Endothelial cell of umbilical vein (primary cell): Measurements from ENCODE around the gene TMEM120A. TPM values are rescaled to one million over a fixed set of nuclear protein-coding genes. Genes with fewer than 3 reads are reported as not detected.

Experiments used
- BruUV-seq: library from RNA; stranded (reverse); fragments of 400-500 nt; replicated peaks from 2 replicates; lab custom pipeline; 2021; lab: Mats Ljungman, UMichigan
- CTCF ChIA-PET: fragments of 300-600, 350-600 bp; sonication (Branson Sonifier 250); formaldehyde crosslinking; loops from one replicate; lab custom pipeline; 2021; ENCODE audit warnings: antibody characterized with exemption, inconsistent platforms; lab: Charles Lee
- POLR2A ChIA-PET: fragments of 300-600, 350-600 bp; sonication (Branson Sonifier 250); formaldehyde crosslinking; loops from one replicate; lab custom pipeline; 2021; ENCODE audit warnings: antibody characterized with exemption, inconsistent platforms; lab: Charles Lee
- DNase-seq: peaks from one replicate; pipeline ENCODE4 v3.0.0-alpha.2; 2011; ENCODE audit warnings: low read depth, low spot score
- FAIRE-seq: peaks from 2 replicates; lab custom pipeline; 2011; peaks lifted over from hg19 to GRCh38; lab: Jason Lieb, UNC
- H2AFZ ChIP-seq: 2 replicates; pipeline ENCODE4 v1.6.0; 2012; ENCODE audit warnings: low read depth, low read length, control low read depth, inconsistent platforms
- H3K27ac ChIP-seq: 2 replicates; pipeline ENCODE4 v1.5.1; 2011; ENCODE audit warnings: low read depth, mild to moderate bottlenecking, control low read depth, low read length, moderate library complexity; ENCODE audit not compliant: insufficient read depth
- H3K27me3 ChIP-seq, 2 experiments: 2 replicates each; pipeline versions ENCODE4 v1.6.0 to v1.6.1; 2011; ENCODE audit warnings: low read length in 2 of 2, mixed read lengths in 1 of 2; ENCODE audit not compliant: control insufficient read depth in 2 of 2, insufficient read depth in 2 of 2
- H3K36me3 ChIP-seq, 2 experiments: 2 replicates in 1 of 2; 3 replicates in 1 of 2; pipeline ENCODE4 v1.5.1; 2011; ENCODE audit warnings: low read length in 2 of 2, mild to moderate bottlenecking in 1 of 2, moderate library complexity in 1 of 2; ENCODE audit not compliant: control insufficient read depth in 2 of 2, insufficient read depth in 2 of 2; ENCODE audit errors: extremely low read depth in 1 of 2
- H3K4me1 ChIP-seq: 3 replicates; pipeline ENCODE4 v1.5.1; 2011; ENCODE audit warnings: mild to moderate bottlenecking, low read length; ENCODE audit not compliant: control insufficient read depth, insufficient read depth; ENCODE audit errors: extremely low read depth
- H3K4me2 ChIP-seq: 2 replicates; pipeline ENCODE4 v1.6.1; 2011; ENCODE audit warnings: low read length, control low read depth, mixed read lengths; ENCODE audit not compliant: insufficient read depth
- H3K4me3 ChIP-seq, 3 experiments: fragments of 200-600 bp in 1 of 3; sonication (generic), shearing (Covaris generic) in 1 of 3; replicated peaks in 1 of 3; 2 replicates each; pipeline ENCODE4 v1.5.1; 2011 to 2016; ENCODE audit warnings: control low read depth in 3 of 3, low read length in 3 of 3, mild to moderate bottlenecking in 2 of 3, inconsistent platforms in 1 of 3, low read depth in 1 of 3, moderate library complexity in 1 of 3; ENCODE audit not compliant: insufficient read depth in 1 of 3
- H3K79me2 ChIP-seq: 2 replicates; pipeline ENCODE4 v1.6.0; 2012; ENCODE audit warnings: low read length, inconsistent platforms; ENCODE audit not compliant: control insufficient read depth, insufficient read depth
- H3K9ac ChIP-seq: replicated peaks from 2 replicates; pipeline ENCODE3; 2011; ENCODE audit warnings: low read length, control low read depth; ENCODE audit not compliant: insufficient read depth; ENCODE audit errors: extremely low read depth
- H3K9me1 ChIP-seq: replicated peaks from 3 replicates; pipeline ENCODE4 v1.6.0; 2011; ENCODE audit warnings: mild to moderate bottlenecking, low read length; ENCODE audit not compliant: control insufficient read depth, insufficient read depth; ENCODE audit errors: extremely low read depth
- H3K9me3 ChIP-seq: replicated peaks from 2 replicates; pipeline ENCODE4 v1.5.1; 2012; ENCODE audit warnings: low read length, inconsistent platforms; ENCODE audit not compliant: control insufficient read depth, insufficient read depth
- H4K20me1 ChIP-seq: replicated peaks from 2 replicates; pipeline ENCODE3; 2011; ENCODE audit warnings: mild to moderate bottlenecking, low read length; ENCODE audit not compliant: control insufficient read depth, insufficient read depth; ENCODE audit errors: extremely low read depth
- EZH2 ChIP-seq: IDR thresholded peaks from 2 replicates; pipeline ENCODE4 v1.6.1; 2012; ENCODE audit warnings: borderline replicate concordance, low read depth, mild to moderate bottlenecking, moderate library complexity, low read length, inconsistent platforms; ENCODE audit not compliant: severe bottlenecking
- FOS ChIP-seq: IDR thresholded peaks from 2 replicates; pipeline ENCODE4 v1.6.1; 2011; ENCODE audit warnings: mild to moderate bottlenecking, low read length, moderate library complexity, borderline replicate concordance; ENCODE audit not compliant: insufficient read depth
- GATA2 ChIP-seq: IDR thresholded peaks from 2 replicates; pipeline ENCODE4 v1.7.0; 2011; ENCODE audit warnings: low read depth, mild to moderate bottlenecking, moderate library complexity, mixed read lengths, low read length; ENCODE audit not compliant: insufficient read length, insufficient read depth
- JUN ChIP-seq: IDR thresholded peaks from 2 replicates; pipeline ENCODE4 v1.6.1; 2011; ENCODE audit warnings: borderline replicate concordance, low read depth; ENCODE audit not compliant: insufficient read length, insufficient read depth
- MYC ChIP-seq: IDR thresholded peaks from one replicate; pipeline ENCODE4 v1.6.1; 2011; ENCODE audit warnings: mild to moderate bottlenecking, low read depth, low read length
- POLR2A ChIP-seq: IDR thresholded peaks from 2 replicates; pipeline ENCODE4 v1.6.1; 2012; ENCODE audit warnings: low read depth, mild to moderate bottlenecking, control low read depth, low read length
- POLR2AphosphoS5 ChIP-seq: IDR thresholded peaks from 2 replicates; pipeline ENCODE4 v1.6.1; 2012; ENCODE audit warnings: low read depth, mild to moderate bottlenecking, control low read depth, low read length, moderate library complexity; ENCODE audit not compliant: insufficient read depth
- dilution Hi-C: fragments of 300-500 bp; cut with MboI; formaldehyde crosslinking; loops from one replicate; pipeline ENCODE4 v1.15.0; 2019; ENCODE audit warnings: low sequenced_read_pairs; ENCODE audit not compliant: extremely low pct_ligation_motif_present
- intact Hi-C: fragments of 100-400 bp; cut with micrococcal nuclease; formaldehyde crosslinking; loops from one replicate; pipeline ENCODE4 v1.10.0; 2022
- polyA plus RNA-seq, 4 experiments: library from polyadenylated mRNA; depleted of rRNA in 3 of 4; stranded (reverse) in 3 of 4; unstranded in 1 of 4; fragments of >200 nt; gene quantifications; 2 replicates each; pipeline versions ENCODE4 v1.2.1 to v1.2.3, GENCODE V29; 2011 to 2012; ENCODE audit warnings: missing spikeins in 1 of 4
- total RNA-seq: library from RNA; stranded (reverse); gene quantifications from 2 replicates; pipeline ENCODE4 v1.2.3, GENCODE V29; 2021
- TF ChIP-seq, protein P1 (sequence below): IDR thresholded peaks from 2 replicates; pipeline ENCODE4 v1.6.1; 2011; ENCODE audit not compliant: insufficient read depth, insufficient read length
- TF ChIP-seq, protein P2 (sequence below), 2 donors: IDR thresholded peaks; 1 replicate in 1 of 2; 2 replicates in 1 of 2; pipeline ENCODE4 v1.5.1; 2011; ENCODE audit warnings: low read length in 2 of 2, mild to moderate bottlenecking in 2 of 2, moderate library complexity in 2 of 2, control low read depth in 1 of 2, inconsistent platforms in 1 of 2, low read depth in 1 of 2; ENCODE audit not compliant: insufficient read depth in 1 of 2; ENCODE audit errors: extremely low read depth in 1 of 2

Gene TMEM120A
- total and polyA plus RNA-seq, 2 donors (not counting 3 experiments of a cell fraction or from before 2014, with no cell fraction given): 38.6 to 133 TPM

DNA sequence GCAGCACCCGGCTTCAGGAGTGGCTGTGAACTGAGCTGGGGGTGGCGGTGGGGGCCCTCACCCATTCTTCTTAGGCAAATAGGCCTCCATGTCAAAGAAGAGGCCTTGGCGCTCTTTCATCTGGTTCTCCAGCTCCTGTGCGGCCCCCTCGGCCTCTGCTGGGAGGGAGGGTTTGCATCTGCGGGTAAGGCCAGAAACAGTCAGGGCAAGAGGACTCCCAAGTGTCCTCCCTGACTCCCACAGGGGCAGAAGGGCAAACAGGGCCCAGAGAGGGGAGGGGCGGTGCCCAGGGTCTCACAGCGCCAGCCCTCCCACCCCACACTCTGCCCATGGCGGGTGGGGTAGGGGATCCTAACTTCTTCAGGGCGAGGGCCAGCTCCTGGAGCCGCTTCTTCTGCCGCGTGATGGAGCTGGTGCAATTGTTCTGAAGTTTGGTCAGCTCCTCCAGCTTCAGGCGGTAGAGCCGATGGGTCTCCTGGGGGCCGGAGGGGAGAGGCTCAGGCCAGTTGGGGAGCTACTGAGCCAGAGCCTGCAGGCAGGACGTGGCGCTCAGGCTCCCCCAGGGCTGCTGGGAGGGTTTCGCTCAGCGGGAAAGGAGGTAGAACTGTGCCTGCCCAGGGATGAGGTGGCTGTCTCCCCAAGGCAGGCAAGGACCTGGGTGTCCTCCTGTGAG is 2.2 kb downstream of the TMEM120A start:
- H3K79me2 ChIP-seq: no peaks in the 10 kb centered on the region
- ChIA-PET POLR2A (no interaction called here), CTCF (interaction anchor here (2.4 kb wide), 1 partner anchor 28 kb away, joined by 12 read pairs; no protein-coding TSS in a partner anchor)
- FAIRE-seq (no peak), DNase-seq (no peak)
- H3K36me3 ChIP-seq: peaks cover 0 to 19% of the 10 kb centered on the region in 2 experiments
- BruUV-seq: no TSS peak
- no peaks in the 10 kb centered on the region for H3K9me1 ChIP-seq
- dilution Hi-C loops (no loop called here), intact Hi-C loops (no loop called here)
- H3K4me3 ChIP-seq: no peak overlapping the region
- no peak overlapping the region for H3K9ac ChIP-seq
- no peaks in the 10 kb centered on the region for H3K9me3 ChIP-seq
- H3K27me3 ChIP-seq: no peaks in the 10 kb centered on the region
- H3K27ac ChIP-seq: no peak overlapping the region
- H4K20me1 ChIP-seq: no peaks in the 10 kb centered on the region
- no peak overlapping the region for H3K4me2 ChIP-seq
- no peak overlapping the region for H2AFZ ChIP-seq
- H3K4me1 ChIP-seq: peaks cover 4% of the 10 kb centered on the region
- no peak for TF ChIP-seq FOS

DNA sequence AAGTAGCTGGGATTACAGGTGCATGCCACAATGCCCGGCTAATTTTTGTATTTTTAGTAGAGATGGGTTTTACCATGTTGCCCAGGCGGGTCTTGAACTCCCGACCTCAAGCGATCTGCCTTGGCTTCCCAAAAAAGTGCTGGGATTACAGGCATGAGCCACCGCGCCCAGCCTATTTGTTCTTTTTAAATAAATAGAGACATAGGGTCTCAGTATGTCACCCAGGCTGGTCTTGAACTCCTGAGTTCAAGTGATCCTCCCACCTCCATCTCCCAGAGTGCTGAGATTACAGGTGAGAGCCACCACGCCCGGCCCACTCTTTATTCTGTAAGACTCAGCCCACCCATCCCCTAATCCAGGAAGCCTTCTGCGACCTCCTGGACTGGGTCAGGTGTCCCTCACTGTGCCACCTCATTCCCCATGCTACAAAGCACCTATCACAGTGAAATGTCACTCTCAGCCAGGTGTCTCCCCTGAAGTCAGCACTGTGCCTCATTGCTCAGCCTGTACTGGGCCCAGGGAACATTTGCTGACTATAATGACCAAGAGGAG is 2.8 kb downstream of the TMEM120A start:
- intact Hi-C loops: no loop called here
- Histone ChIP-seq H3K9me1 (no peaks in the 10 kb centered on the region), H4K20me1 (no peaks in the 10 kb centered on the region), H3K9ac (no peak overlapping the region), H3K27me3 (no peaks in the 10 kb centered on the region), H3K9me3 (no peaks in the 10 kb centered on the region), H2AFZ (no peak overlapping the region), H3K79me2 (no peaks in the 10 kb centered on the region), H3K4me3 (no peak overlapping the region), H3K36me3 (peaks cover 0 to 24% of the 10 kb centered on the region in 2 experiments), H3K4me1 (peaks cover 4% of the 10 kb centered on the region), H3K4me2 (no peak overlapping the region), H3K27ac (no peak overlapping the region)
- FAIRE-seq (no peak), DNase-seq (no peak)
- dilution Hi-C loops: no loop called here
- ChIA-PET POLR2A (no interaction called here), CTCF (interaction anchor here (2.4 kb wide), 1 partner anchor 29 kb away, joined by 12 read pairs; no protein-coding TSS in a partner anchor)
- BruUV-seq: no TSS peak
- TF ChIP-seq POLR2A: no peak
- no peak for TF ChIP-seq EZH2
- TF ChIP-seq, protein P1, sequence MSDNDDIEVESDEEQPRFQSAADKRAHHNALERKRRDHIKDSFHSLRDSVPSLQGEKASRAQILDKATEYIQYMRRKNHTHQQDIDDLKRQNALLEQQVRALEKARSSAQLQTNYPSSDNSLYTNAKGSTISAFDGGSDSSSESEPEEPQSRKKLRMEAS: no peak
- TF ChIP-seq FOS: no peak
- TF ChIP-seq, protein P2, sequence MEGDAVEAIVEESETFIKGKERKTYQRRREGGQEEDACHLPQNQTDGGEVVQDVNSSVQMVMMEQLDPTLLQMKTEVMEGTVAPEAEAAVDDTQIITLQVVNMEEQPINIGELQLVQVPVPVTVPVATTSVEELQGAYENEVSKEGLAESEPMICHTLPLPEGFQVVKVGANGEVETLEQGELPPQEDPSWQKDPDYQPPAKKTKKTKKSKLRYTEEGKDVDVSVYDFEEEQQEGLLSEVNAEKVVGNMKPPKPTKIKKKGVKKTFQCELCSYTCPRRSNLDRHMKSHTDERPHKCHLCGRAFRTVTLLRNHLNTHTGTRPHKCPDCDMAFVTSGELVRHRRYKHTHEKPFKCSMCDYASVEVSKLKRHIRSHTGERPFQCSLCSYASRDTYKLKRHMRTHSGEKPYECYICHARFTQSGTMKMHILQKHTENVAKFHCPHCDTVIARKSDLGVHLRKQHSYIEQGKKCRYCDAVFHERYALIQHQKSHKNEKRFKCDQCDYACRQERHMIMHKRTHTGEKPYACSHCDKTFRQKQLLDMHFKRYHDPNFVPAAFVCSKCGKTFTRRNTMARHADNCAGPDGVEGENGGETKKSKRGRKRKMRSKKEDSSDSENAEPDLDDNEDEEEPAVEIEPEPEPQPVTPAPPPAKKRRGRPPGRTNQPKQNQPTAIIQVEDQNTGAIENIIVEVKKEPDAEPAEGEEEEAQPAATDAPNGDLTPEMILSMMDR (IDR thresholded peaks at IDR 0.05; ENCODE audit: extremely low read depth in 1 of 2, insufficient read depth in 1 of 2, low read depth in 1 of 2, low read length in 2 of 2): no peak
- no peak for TF ChIP-seq MYC
- TF ChIP-seq GATA2: no peak
- no peak for TF ChIP-seq JUN
- no peak for TF ChIP-seq POLR2AphosphoS5
